AG09319 (cell line): Measurements from ENCODE around the gene SLC35F1.

Experiments used
- DNase-seq: peaks from one replicate; pipeline ENCODE4 v3.0.0-alpha.2; 2010; ENCODE audit warnings: low read depth; ENCODE audit errors: extremely low read depth
- CTCF ChIP-seq: IDR thresholded peaks from 2 replicates; pipeline ENCODE4 v1.5.1; 2011; ENCODE audit warnings: low read depth, mild to moderate bottlenecking, inconsistent platforms, low read length, moderate library complexity

SLC35F1 gene

DNA sequence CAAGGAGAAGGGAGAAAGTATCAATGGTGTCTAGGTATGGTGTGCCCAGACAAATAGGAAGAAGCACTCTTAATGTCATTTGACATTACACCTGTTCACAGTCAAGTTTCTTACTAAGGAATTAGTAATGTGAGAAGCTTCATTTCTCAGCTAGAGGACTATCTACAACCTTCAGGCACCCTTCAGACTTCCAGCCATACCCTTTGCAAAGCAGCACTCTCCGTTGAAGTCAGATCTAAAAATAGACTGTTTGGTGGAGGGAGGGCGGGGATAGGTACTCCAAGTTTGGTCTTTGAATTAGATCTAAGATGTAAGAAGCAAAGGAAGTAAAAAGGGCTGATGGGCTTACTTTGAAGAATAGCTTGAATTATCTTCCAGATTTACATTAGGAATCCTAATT lies 311.1 kb downstream of the SLC35F1 start:
- no peak for TF ChIP-seq CTCF
- no peak for DNase-seq

DNA sequence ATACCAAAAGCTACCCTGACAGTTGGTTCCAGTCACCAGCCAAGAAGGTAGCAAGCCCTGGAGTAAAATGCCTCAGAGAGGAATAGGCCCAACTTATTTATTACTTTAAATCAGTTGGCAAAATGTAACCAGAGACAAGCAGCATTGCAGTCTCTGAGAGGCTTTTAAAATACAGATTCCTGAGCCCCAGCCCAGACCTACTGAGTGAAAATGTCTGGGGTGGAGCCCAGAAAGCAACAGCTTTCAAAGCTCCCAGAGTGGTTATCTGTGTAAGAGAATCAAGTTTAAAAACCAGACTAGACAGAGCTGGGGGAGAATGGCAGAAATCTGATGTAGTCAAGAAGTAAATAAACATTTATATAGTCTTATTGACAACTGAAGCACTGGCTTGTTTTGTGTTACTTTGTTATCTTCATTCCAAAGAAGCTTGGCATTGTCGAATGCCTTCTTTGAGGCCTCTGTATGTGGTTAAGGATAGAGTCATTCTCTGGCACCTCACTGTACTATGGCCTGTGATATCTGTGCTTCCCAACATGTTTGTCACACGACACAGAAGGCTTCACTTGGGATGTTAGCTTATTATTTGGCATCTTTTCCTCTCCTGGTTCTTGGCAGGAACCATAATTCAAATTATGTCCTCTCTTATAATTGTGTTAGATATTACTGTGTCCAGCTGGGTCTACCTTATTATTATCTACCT lies 313.5 kb downstream of the SLC35F1 start:
- no peak for TF ChIP-seq CTCF
- DNase-seq, result no peak

DNA sequence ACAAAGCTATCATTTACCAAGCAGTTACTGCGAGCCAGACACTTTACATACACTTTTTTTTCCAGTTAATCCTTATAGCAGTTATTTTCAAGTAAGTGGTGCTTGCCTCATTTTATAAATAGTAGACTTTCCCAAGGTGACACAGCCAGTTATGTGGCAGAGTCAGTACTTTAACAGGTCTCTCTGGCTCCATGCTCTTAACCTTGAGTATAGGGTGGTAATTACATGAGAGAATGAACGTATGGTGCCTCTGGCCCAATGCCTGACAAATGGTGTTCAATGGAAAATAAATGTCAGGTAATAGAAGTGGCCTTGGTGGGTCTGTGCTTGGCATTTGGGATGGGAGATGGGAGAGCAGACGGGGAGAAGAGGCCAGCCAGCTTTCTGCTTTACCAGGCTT lies 316.3 kb downstream of the SLC35F1 start:
- TF ChIP-seq CTCF, result no peak
- no peak for DNase-seq

- DNase-seq, result no peak
- no peak for TF ChIP-seq CTCF
These were observed 321.8 kb downstream of the SLC35F1 start for GRCh38 chr6:118228886-118229285.

GRCh38 chr6:118240878-118241528 lies 333.9 kb downstream of the SLC35F1 start:
- TF ChIP-seq CTCF, result no peak
- no peak for DNase-seq

DNA sequence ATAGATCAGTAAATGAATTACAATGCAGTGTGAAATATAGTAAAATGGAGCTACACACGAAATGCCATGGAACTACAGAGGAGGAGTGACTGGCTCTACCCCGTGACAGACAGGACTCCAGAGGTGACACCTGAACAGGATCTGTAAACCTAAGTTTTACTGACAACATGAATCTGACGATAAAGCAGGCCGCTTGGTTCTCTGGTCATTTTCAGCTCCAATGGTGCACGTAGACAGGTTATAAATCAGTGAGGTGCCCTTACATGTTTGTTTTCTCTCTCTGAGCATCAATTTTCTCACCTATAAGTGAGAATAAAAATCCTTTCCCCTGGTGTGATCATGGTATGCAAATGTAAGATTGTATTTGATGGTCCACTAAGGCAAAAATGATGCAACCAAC lies 339.3 kb downstream of the SLC35F1 start:
- DNase-seq, result no peak
- no peak for TF ChIP-seq CTCF

DNA sequence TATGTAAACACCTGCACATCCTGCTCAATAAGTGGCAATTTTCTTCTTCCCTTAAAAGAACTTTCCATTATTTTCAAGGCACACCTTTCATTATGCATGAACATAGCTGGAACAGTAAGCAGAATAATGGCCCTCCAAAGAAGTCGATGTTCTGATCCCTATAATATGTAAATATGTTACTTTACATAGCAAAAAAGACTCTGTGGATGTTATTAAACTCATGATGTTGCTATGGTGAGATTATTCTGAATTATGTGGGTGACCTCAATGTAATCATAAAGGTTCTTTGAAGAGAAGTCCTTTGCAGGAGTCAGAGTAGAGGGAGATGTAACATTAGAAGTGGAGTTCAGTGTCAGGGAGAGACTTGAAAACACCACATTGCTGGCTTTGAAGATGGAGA lies 341.1 kb downstream of the SLC35F1 start:
- no peak for TF ChIP-seq CTCF
- DNase-seq, result no peak
